GM19463 (cell line): ENCODE measurements around the gene BCOR.

Experiments
- ATAC-seq: cut with Tn5 transposase; IDR thresholded peaks from one replicate; pipeline ENCODE4 v1.9.1; 2021; ENCODE audit warnings: mild to moderate bottlenecking, moderate library complexity; ENCODE audit not compliant: unreplicated experiment

Gene BCOR

GRCh38 chrX:40068048-40068447 is 29.7 kb downstream of the BCOR start:
- ATAC-seq, result no peak

- ATAC-seq, result no peak
Observed at GRCh38 chrX:40066700-40067099, 31.1 kb downstream of the BCOR start.

- no peak for ATAC-seq
Observed at GRCh38 chrX:40065296-40066046, 32.3 kb downstream of the BCOR start.

GRCh38 chrX:40064055-40064597 is 33.6 kb downstream of the BCOR start:
- ATAC-seq, result no peak

GRCh38 chrX:40063555-40063954 is 34.2 kb downstream of the BCOR start:
- no peak for ATAC-seq

GRCh38 chrX:40062525-40063155 is 35.1 kb downstream of the BCOR start:
- ATAC-seq, result no peak

GRCh38 chrX:40061871-40062524 is 35.8 kb downstream of the BCOR start:
- ATAC-seq, result no peak

- ATAC-seq, result no peak
Observed at GRCh38 chrX:40061005-40061404, 36.8 kb downstream of the BCOR start.

- ATAC-seq, result no peak
Observed at GRCh38 chrX:40060356-40060845, 37.4 kb downstream of the BCOR start.

- ATAC-seq, result no peak
Observed at GRCh38 chrX:40058719-40059118, 39.0 kb downstream of the BCOR start.

- ATAC-seq, result no peak
Observed at GRCh38 chrX:40057405-40057804, 40.4 kb downstream of the BCOR start.

GRCh38 chrX:40056420-40056819 is 41.3 kb downstream of the BCOR start:
- ATAC-seq, result peak; percentile 85

GRCh38 chrX:40055495-40055894 is 42.3 kb downstream of the BCOR start:
- ATAC-seq, result no peak

- ATAC-seq, result no peak
Observed at GRCh38 chrX:40054793-40055192, 43.0 kb downstream of the BCOR start.

GRCh38 chrX:40050532-40050931 is 47.2 kb downstream of the BCOR start:
- ATAC-seq, result no peak

- ATAC-seq, result no peak
Observed at GRCh38 chrX:40049084-40049641, 48.6 kb downstream of the BCOR start.

- ATAC-seq, result no peak
Observed at GRCh38 chrX:40047485-40047884, 50.3 kb downstream of the BCOR start.

GRCh38 chrX:40043895-40044294 is 53.9 kb downstream of the BCOR start:
- ATAC-seq, result no peak

GRCh38 chrX:40041915-40042314 is 55.8 kb downstream of the BCOR start:
- ATAC-seq, result no peak

GRCh38 chrX:40040686-40041461 is 56.9 kb downstream of the BCOR start:
- no peak for ATAC-seq

GRCh38 chrX:40039887-40040286 is 57.9 kb downstream of the BCOR start:
- ATAC-seq, result no peak
